GM12865 (cell line): ENCODE data around the gene ATM.
A peak's percentile ranks its signal among the peaks of the same experiment; 100 is the strongest.
"Not testable (repeated sequence)": the region's sequence is repeated elsewhere in the genome, so short reads cannot be mapped to it uniquely, and the experiment has no call there.

Experiments
- DNase-seq: peaks from one replicate; pipeline ENCODE4 v3.0.0; 2010; ENCODE audit warnings: low read depth
- H3K4me3 ChIP-seq: 2 replicates; pipeline ENCODE4 v1.5.1; 2011; ENCODE audit warnings: mild to moderate bottlenecking, low read depth, low read length, control low read depth
- CTCF ChIP-seq: IDR thresholded peaks from 2 replicates; pipeline ENCODE4 v1.5.1; 2011; ENCODE audit warnings: low read length, control low read depth, low read depth, inconsistent platforms; ENCODE audit not compliant: insufficient read depth; ENCODE audit errors: missing control alignments

Gene ATM

GRCh38 chr11:108405706-108406105 is 182.8 kb downstream of the ATM start:
- no peak overlapping the region for H3K4me3 ChIP-seq
- DNase-seq, result no peak
- TF ChIP-seq CTCF, result no peak

GRCh38 chr11:108414958-108415357 is 192.1 kb downstream of the ATM start:
- no peak for TF ChIP-seq CTCF

GRCh38 chr11:108417551-108417950 is 194.7 kb downstream of the ATM start:
- TF ChIP-seq CTCF, result peak; percentile 47
- not testable (repeated sequence) for H3K4me3 ChIP-seq
- DNase-seq, result peak; percentile 60

More at GRCh38 chr11:108414958-108415357, 192.1 kb downstream of the ATM start:
- DNase-seq, result no peak
- no peak overlapping the region for H3K4me3 ChIP-seq
